Mesenchymal stem cell (in vitro differentiated cells and primary cell): ENCODE data around the gene ETS1.
"Not testable (repeated sequence)": the region's sequence is repeated elsewhere in the genome, so short reads cannot be mapped to it uniquely, and the experiment has no call there.

ENCODE experiments used
- DNase-seq: peaks from one replicate; pipeline ENCODE4 v3.0.0-alpha.2; 2013
- H2AFZ ChIP-seq: one replicate; pipeline ENCODE4 v1.6.1; 2013; ENCODE audit warnings: low read depth, mild to moderate bottlenecking, control low read depth, inconsistent platforms, low read length, moderate library complexity
- H2AK5ac ChIP-seq: 2 replicates; pipeline ENCODE4 v1.6.1; 2013; ENCODE audit warnings: low read length, moderate library complexity, mild to moderate bottlenecking, inconsistent platforms; ENCODE audit not compliant: severe bottlenecking
- H2BK120ac ChIP-seq: one replicate; pipeline ENCODE4 v1.6.1; 2013; ENCODE audit warnings: low read depth, mild to moderate bottlenecking, inconsistent platforms, low read length, moderate library complexity
- H2BK12ac ChIP-seq, 2 experiments: one replicate each; pipeline ENCODE4 v1.6.1; 2013; ENCODE audit warnings: inconsistent platforms in 2 of 2, low read length in 2 of 2, mild to moderate bottlenecking in 2 of 2, moderate library complexity in 2 of 2, control low read depth in 1 of 2
- H2BK15ac ChIP-seq: one replicate; pipeline ENCODE4 v1.6.1; 2013; ENCODE audit warnings: mild to moderate bottlenecking, low read depth, inconsistent platforms; ENCODE audit not compliant: poor library complexity, severe bottlenecking
- H2BK5ac ChIP-seq: 2 replicates; pipeline ENCODE4 v1.6.1; 2013; ENCODE audit warnings: low read depth, mild to moderate bottlenecking, low read length, control low read depth, inconsistent platforms; ENCODE audit not compliant: poor library complexity, severe bottlenecking
- H3K14ac ChIP-seq, 2 experiments: one replicate each; pipeline ENCODE4 v1.6.1; 2013; ENCODE audit warnings: inconsistent platforms in 2 of 2, low read length in 2 of 2, control low read depth in 1 of 2, mild to moderate bottlenecking in 1 of 2, moderate library complexity in 1 of 2
- H3K18ac ChIP-seq, 2 experiments: one replicate each; pipeline ENCODE4 v1.6.1; 2013; ENCODE audit warnings: inconsistent platforms in 2 of 2, low read length in 2 of 2, control low read depth in 1 of 2, low read depth in 1 of 2, mild to moderate bottlenecking in 1 of 2
- H3K23ac ChIP-seq, 2 experiments: one replicate each; pipeline ENCODE4 v1.6.1; 2013; ENCODE audit warnings: inconsistent platforms in 2 of 2, low read length in 2 of 2, mild to moderate bottlenecking in 2 of 2, moderate library complexity in 2 of 2, control low read depth in 1 of 2
- H3K27ac ChIP-seq: 2 replicates; pipeline ENCODE4 v1.5.1; 2013; ENCODE audit warnings: mild to moderate bottlenecking, moderate library complexity, low read length, control low read depth, inconsistent platforms; ENCODE audit not compliant: poor library complexity, severe bottlenecking
- H3K27me3 ChIP-seq, 2 experiments: 2 replicates each; pipeline versions ENCODE4 v1.6.1 to v1.7.0; 2013; ENCODE audit warnings: low read length in 2 of 2, mild to moderate bottlenecking in 2 of 2, moderate library complexity in 2 of 2, control low read depth in 1 of 2, inconsistent platforms in 1 of 2; ENCODE audit not compliant: control insufficient read depth in 1 of 2, insufficient read depth in 1 of 2
- H3K36me3 ChIP-seq, 2 experiments: 2 replicates each; pipeline versions ENCODE4 v1.6.1 to v1.7.0; 2013; ENCODE audit warnings: low read length in 2 of 2, control low read depth in 1 of 2, inconsistent platforms in 1 of 2, low read depth in 1 of 2, mild to moderate bottlenecking in 1 of 2; ENCODE audit not compliant: insufficient read depth in 2 of 2, control insufficient read depth in 1 of 2
- H3K4ac ChIP-seq, 2 experiments: one replicate each; pipeline ENCODE4 v1.6.1; 2013; ENCODE audit warnings: inconsistent platforms in 2 of 2, low read length in 2 of 2, mild to moderate bottlenecking in 2 of 2, moderate library complexity in 2 of 2, control low read depth in 1 of 2, low read depth in 1 of 2
- H3K4me1 ChIP-seq: 2 replicates; pipeline ENCODE4 v1.6.1; 2013; ENCODE audit warnings: low read depth, low read length, control low read depth; ENCODE audit not compliant: control insufficient read depth, insufficient read depth
- H3K4me2 ChIP-seq: 2 replicates; pipeline ENCODE4 v1.6.1; 2013; ENCODE audit warnings: low read length, mild to moderate bottlenecking, inconsistent platforms; ENCODE audit not compliant: poor library complexity, severe bottlenecking
- H3K4me3 ChIP-seq, 2 experiments: 2 replicates each; pipeline versions ENCODE4 v1.5.1 to v1.7.0; 2013; ENCODE audit warnings: low read length in 2 of 2, mild to moderate bottlenecking in 2 of 2, control low read depth in 1 of 2, low read depth in 1 of 2; ENCODE audit not compliant: insufficient read depth in 1 of 2
- H3K79me1 ChIP-seq: replicated peaks from 2 replicates; pipeline ENCODE4 v1.6.1; 2013; ENCODE audit warnings: mild to moderate bottlenecking, control low read depth, low read length, inconsistent platforms; ENCODE audit not compliant: poor library complexity, severe bottlenecking
- H3K9ac ChIP-seq: 2 replicates; pipeline ENCODE4 v1.7.0; 2013; ENCODE audit warnings: mild to moderate bottlenecking, low read length, moderate library complexity
- H3K9me3 ChIP-seq: 2 replicates; pipeline ENCODE4 v1.7.0; 2013; ENCODE audit warnings: mild to moderate bottlenecking, low read length; ENCODE audit not compliant: control insufficient read depth
- H4K8ac ChIP-seq: one replicate; pipeline ENCODE4 v1.6.1; 2013; ENCODE audit warnings: inconsistent platforms, mild to moderate bottlenecking, low read length, moderate library complexity
- H4K91ac ChIP-seq: one replicate; pipeline ENCODE4 v1.6.1; 2013; ENCODE audit warnings: mild to moderate bottlenecking, low read length, inconsistent platforms
- WGBS: methylation state at CpG from one replicate; pipeline ENCODE4 v1.1.7; 2013; ENCODE audit warnings: mixed read lengths; 5-methylcytosine and 5-hydroxymethylcytosine counted together

The ETS1 gene

DNA sequence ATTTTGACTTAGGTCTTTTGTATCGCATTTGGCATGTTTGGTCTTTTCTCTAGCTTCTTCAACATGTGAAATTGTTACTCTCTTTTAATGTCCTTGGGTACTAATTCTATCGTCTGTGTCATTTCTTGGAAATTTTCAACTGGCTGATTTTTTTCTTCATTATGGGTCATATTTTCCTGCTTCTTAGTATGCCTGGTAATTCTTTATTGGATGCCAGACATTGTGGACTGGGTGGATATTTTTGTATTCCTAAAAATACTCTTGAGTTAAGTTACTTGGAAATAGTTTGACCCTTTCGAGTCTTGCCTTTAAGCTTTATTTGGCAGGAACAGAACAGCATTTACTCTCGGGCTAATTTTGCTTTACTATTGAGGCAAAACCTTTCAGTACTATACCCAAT lies 140.1 kb downstream of the ETS1 start:
- peaks cover 2% of the 10 kb centered on the region for H3K4me1 ChIP-seq
- H3K36me3 ChIP-seq = peaks cover 0 to 4% of the 10 kb centered on the region in 2 experiments
- H3K9me3 ChIP-seq = no peaks in the 10 kb centered on the region
- H3K79me1 ChIP-seq = no peaks in the 10 kb centered on the region
- no peak overlapping the region for H2BK120ac ChIP-seq
- no peak overlapping the region for H2BK5ac ChIP-seq
- H2AFZ ChIP-seq = no peak overlapping the region
- no peak overlapping the region for H3K4me2 ChIP-seq
- no peak overlapping the region for H3K4ac ChIP-seq
- H3K9ac ChIP-seq = no peak overlapping the region
- no peak overlapping the region for H3K23ac ChIP-seq
- H2AK5ac ChIP-seq = no peak overlapping the region
- WGBS = 96% methylated on average over 3 of the region's 4 CpGs
- no peak overlapping the region for H4K8ac ChIP-seq
- no peak overlapping the region for H2BK15ac ChIP-seq
- DNase-seq = no peak
- H3K18ac ChIP-seq = no peak overlapping the region
- H3K27me3 ChIP-seq = no peaks in the 10 kb centered on the region
- H3K14ac ChIP-seq = no peak overlapping the region
- H3K27ac ChIP-seq = no peak overlapping the region
- no peak overlapping the region for H3K4me3 ChIP-seq
- H4K91ac ChIP-seq = no peak overlapping the region
- no peak overlapping the region for H2BK12ac ChIP-seq

DNA sequence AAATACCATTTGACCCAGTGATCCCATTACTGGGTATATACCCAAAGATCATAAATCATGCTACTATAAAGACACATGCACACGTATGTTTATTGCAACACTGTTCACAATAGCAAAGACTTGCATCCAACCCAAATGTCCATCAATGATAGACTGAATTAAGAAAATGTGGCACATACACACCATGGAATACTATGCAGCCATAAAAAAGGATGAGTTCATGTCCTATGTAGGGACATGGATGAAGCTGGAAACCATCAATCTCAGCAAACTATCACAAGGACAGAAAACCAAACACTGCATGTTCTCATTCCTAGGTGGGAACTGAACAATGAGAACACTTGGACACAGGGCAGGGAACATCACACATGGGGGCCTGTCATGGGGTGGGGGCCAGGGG lies 141.4 kb downstream of the ETS1 start:
- not testable (repeated sequence) for DNase-seq, H2BK120ac ChIP-seq, H3K9me3 ChIP-seq, H2BK15ac ChIP-seq, H3K27me3 ChIP-seq, H3K27ac ChIP-seq, H3K9ac ChIP-seq, H2AFZ ChIP-seq, H3K4ac ChIP-seq, H3K23ac ChIP-seq, H3K4me3 ChIP-seq, H3K79me1 ChIP-seq, H2BK5ac ChIP-seq, H2BK12ac ChIP-seq, H3K4me2 ChIP-seq, H4K8ac ChIP-seq, H3K36me3 ChIP-seq, H2AK5ac ChIP-seq, H3K18ac ChIP-seq, H3K4me1 ChIP-seq, H4K91ac ChIP-seq, H3K14ac ChIP-seq
- WGBS = 94% methylated on average over 1 of the region's 1 CpG

GRCh38 chr11:128437136-128437535 lies 150.2 kb downstream of the ETS1 start:
- Histone ChIP-seq H2AK5ac (no peak overlapping the region), H2BK12ac (no peak overlapping the region), H4K8ac (no peak overlapping the region), H3K4me3 (no peak overlapping the region), H3K4me1 (peaks cover 3% of the 10 kb centered on the region), H3K79me1 (no peaks in the 10 kb centered on the region), H2AFZ (no peak overlapping the region), H2BK120ac (no peak overlapping the region), H2BK15ac (no peak overlapping the region), H3K27ac (peak overlapping the region; percentile 92), H3K36me3 (no peaks in the 10 kb centered on the region), H3K23ac (no peak overlapping the region), H2BK5ac (peak overlapping the region; percentile 90), H3K4ac (no peak overlapping the region), H4K91ac (no peak overlapping the region), H3K27me3 (no peaks in the 10 kb centered on the region), H3K9me3 (no peaks in the 10 kb centered on the region), H3K14ac (no peak overlapping the region), H3K18ac (no peak overlapping the region), H3K9ac (peak overlapping the region; percentile 80), H3K4me2 (peak overlapping the region; percentile 47)
- 84% methylated on average over 2 of the region's 2 CpGs for WGBS
- DNase-seq = no peak

GRCh38 chr11:128434818-128435217 lies 152.5 kb downstream of the ETS1 start:
- no peaks in the 10 kb centered on the region for H3K27me3 ChIP-seq
- H2BK5ac ChIP-seq = no peak overlapping the region
- WGBS = 100% methylated on average over 2 of the region's 3 CpGs
- no peak overlapping the region for H2BK15ac ChIP-seq
- no peak overlapping the region for H3K4me3 ChIP-seq
- no peak overlapping the region for H2BK12ac ChIP-seq
- no peak overlapping the region for H3K14ac ChIP-seq
- H3K79me1 ChIP-seq = no peaks in the 10 kb centered on the region
- no peak overlapping the region for H4K91ac ChIP-seq
- H2BK120ac ChIP-seq = no peak overlapping the region
- no peak overlapping the region for H3K23ac ChIP-seq
- H3K9me3 ChIP-seq = no peaks in the 10 kb centered on the region
- peak overlapping the region in 1 of 2 experiments; percentile 51 for H3K4ac ChIP-seq
- peak overlapping the region in 1 of 2 experiments; percentile 24 for H3K18ac ChIP-seq
- H3K27ac ChIP-seq = no peak overlapping the region
- no peak overlapping the region for H3K4me2 ChIP-seq
- DNase-seq = no peak
- H3K9ac ChIP-seq = no peak overlapping the region
- no peaks in the 10 kb centered on the region for H3K36me3 ChIP-seq
- H4K8ac ChIP-seq = peak overlapping the region; percentile 35
- H2AK5ac ChIP-seq = no peak overlapping the region
- peak overlapping the region; percentile 42 for H2AFZ ChIP-seq
- peaks cover 3% of the 10 kb centered on the region for H3K4me1 ChIP-seq
